ENCODE data around the gene ADK.
A peak's percentile ranks its signal among the peaks of the same experiment; 100 is the strongest.
"Not testable (repeated sequence)": the region's sequence is repeated elsewhere in the genome, so short reads cannot be mapped to it uniquely, and the experiment has no call there.

The ADK gene

DNA sequence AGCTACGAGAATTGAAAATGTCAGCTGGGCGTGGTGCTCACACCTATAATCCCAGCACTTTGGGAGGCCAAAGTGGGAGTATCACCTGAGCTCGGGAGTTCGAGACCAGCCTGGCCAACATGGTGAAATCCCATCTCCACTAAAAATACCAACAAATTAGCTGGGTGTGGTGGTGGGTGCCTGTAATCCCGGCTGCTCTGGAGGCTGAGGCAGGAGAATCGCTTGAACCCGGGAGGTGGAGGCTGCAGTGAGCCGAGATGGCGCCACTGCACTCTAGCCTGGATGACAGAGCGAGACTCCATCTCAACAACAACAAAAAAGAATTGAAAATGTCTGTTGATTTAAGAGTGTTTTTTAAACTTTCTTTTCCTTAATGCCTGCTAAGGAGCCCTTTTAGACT lies 4.0 kb upstream of the ADK start:
- ATAC-seq = not testable (repeated sequence)

DNA sequence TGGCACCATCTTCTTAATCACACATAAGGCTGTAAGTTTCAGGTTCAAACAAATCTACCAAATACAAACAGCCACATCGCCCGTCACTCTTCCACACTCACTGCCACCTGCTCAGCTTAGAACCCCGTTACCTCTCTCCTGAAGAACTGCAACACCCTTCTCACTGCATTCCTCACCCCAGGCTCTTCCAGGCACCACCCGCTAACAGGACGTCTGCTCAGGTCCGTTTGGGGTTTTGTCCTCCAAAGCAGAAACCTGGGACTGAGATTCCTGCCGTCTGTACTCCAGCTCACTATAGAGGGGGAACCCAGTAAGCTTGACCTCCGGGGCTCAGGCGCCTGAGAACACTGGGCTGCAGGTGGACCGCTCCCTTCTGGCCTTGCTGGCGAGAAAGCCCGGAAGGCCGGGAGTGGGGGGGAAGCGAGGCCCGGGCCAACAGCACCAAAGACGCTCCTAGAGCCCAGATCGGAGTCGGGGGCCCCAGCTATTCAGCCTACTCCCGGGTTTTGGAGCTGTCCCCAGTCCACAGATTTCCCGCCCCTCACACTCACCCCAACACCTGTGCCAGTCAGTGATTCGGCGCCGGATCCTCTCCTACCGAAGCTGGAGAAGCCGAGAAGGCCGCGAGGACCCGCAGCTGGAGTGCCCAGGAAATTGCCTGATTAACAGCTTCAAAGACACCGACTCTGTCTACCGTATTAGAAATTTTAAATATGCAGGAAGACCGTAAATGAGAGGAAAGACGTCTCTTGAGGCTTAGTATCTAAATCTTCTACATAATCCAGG lies 624 bp upstream of the ADK start, which contains the start of gene AP3M1:
TSS of gene AP3M1 (minus strand) at position 625 of the 786 bp plus-strand sequence. CDS start 12,449 bp downstream, outside the sequence.
- ATAC-seq = peak; percentile 62 to 69

- ATAC-seq = no peak
Measured at GRCh38 chr10:74151879-74152722, 1.1 kb downstream of the ADK start.

- no peak for ATAC-seq
Measured at GRCh38 chr10:74153123-74153522, 2.1 kb downstream of the ADK start.

GRCh38 chr10:74153676-74154075 lies 2.7 kb downstream of the ADK start:
- ATAC-seq = no peak

DNA sequence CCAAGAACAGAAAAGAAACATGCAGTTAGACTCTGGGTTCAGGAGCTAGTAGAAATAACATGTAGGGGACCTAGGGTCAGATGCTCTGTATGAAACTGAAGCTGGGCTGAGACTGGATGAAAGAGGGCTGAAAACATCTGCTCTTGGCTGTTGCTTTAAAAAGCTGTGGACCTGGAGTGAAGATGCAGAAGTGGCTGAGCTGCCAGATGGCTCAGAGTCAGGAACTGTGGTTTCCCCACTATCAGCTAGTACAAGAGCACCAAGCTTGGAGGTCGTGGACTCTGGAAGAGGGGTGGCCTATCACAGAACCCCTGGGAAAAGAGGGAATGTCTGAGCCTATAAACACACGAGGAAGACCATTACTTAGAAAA lies 5.9 kb downstream of the ADK start:
- no peak for ATAC-seq

DNA sequence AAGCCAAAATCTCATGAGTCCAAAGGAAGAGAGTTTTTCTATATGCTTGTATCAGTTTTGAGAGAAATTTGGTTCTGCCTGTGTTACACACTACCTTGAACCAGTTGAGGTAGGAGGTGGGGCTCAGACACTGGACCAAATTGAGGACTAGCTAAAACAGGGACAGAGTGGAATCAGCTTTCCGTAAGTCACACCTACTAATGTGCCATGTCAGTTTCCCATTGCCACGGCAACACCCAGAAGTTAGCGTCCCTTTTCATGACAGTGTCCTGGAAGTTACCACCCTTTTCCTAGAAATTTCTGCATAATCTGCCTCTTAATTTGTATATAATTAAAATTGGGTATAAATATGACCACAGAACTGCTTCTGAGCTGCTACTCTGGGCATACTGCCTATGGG lies 9.0 kb downstream of the ADK start:
- ATAC-seq = no peak

DNA sequence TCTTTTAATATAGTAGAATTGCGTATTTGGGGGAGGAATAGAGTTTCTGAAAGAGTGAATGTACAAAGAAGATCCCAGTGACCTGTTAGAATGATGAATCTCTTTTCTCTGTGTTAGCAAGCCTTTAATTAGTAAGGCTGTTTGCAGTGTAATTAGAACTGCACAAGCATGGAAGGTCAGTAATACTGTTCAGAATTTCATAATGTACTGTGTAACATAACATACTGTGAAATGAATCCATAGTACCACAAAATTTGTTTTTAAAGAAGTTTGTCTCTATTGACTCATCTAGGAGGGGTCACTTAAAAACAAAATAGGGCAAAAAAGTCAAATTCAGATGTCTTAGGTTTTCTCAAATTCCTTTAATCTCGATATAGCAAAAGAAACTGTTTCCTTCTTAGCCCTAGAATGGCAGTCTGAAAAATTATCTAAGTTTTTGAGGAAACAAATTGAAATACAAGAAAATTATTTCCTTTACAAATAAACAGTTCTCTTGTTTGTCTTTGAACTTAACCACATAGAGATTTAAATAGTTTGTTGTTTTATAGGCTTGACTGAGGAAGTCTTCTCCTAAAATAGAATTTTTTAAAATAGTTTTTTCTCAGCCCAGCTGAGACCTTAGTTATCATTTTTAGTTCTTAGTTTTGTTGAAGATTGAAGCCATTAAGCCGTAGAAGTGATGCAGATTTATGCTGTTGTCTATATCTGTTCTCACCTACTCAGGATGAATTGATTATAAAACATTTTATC lies 12.5 kb downstream of the ADK start:
- ATAC-seq = no peak

GRCh38 chr10:74164716-74165529 lies 13.9 kb downstream of the ADK start:
- ATAC-seq = no peak

GRCh38 chr10:74165530-74165901 lies 14.5 kb downstream of the ADK start:
- ATAC-seq = no peak

DNA sequence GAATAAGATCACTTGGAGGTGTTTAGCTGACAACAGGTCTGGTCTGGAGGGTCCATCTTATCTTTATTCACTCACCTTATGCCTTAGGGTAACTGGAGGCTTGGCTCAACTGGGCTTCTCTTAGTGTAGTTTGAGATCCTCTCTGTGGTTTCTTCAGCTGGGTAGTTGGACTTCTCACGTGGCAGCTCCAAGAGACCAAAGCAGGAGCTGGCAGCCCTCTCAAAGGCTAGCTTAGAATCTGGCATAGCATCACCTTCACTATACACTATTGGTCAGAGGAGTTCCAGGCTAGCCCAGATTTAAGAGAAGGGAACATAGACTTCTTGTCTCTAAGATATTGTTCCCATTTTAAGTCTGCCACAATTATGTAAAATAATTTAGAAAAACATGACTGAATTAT lies 16.4 kb downstream of the ADK start:
- ATAC-seq = no peak

- ATAC-seq = no peak
Measured at GRCh38 chr10:74171625-74172024, 20.6 kb downstream of the ADK start.

DNA sequence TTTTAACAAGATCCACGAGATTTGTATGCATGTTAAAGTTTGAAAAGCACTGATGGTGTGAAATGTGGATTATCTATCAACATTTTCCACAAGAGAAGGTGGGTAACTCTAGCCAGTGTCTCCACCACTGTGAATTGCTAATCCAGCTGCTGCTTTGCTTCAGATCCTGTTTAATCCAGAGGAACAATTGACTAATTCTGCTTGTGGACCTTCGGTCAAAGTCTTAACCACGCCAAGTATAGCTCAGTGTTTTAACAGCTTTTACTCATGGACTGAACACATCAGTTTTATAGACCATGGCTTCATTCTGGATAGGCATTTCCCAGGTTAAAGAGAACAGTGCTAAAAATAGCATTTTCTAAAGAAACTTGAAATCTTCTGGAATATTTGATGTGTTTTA lies 23.5 kb downstream of the ADK start:
- no peak for ATAC-seq

DNA sequence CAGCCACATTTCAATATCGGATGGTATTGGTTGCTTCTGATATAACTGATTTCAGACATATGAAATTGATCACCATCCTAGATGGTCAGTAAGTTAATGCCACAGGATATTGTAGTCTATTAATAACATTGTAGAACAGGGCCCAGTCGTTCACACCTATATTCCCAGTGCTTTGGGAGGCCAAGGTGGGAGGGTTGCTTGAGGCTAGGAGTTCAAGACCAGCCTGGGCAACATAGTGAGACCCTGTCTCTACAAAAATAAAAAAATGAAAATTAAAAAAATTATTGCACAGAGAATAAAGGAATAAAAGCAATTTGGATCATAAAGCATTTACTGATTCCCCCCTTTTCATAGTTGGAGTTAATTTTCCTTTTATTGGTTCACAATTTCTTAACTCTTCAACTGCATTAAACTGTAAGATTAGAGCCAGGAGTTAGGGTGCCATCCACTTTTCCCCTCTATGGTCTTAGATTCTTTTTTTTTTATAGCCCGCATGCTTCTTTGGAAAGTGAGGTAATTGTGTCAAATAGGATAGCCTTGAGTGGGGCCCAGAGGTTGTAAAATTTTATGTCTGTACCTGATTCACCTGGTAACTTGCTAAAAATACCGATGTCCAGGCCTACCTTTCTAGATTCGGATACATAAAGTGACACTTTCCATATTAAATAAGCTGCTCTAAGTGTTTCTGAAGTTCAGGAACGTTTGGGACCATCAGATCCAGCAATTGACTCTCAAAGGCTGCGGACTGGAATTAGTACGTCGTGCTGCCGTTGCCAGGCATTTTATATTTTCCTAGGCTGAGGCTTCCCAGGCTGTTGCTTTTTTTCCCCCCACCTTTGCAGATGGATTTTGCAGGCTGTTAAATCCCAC lies 24.7 kb downstream of the ADK start:
- ATAC-seq = no peak

- ATAC-seq = peak; percentile 94 to 95
Measured at GRCh38 chr10:74176380-74177139, 25.5 kb downstream of the ADK start.

- peak; percentile 14 to 18 for ATAC-seq
Measured at GRCh38 chr10:74177140-74177677, 26.2 kb downstream of the ADK start.

- no peak for ATAC-seq
Measured at GRCh38 chr10:74178042-74178791, 27.2 kb downstream of the ADK start.

DNA sequence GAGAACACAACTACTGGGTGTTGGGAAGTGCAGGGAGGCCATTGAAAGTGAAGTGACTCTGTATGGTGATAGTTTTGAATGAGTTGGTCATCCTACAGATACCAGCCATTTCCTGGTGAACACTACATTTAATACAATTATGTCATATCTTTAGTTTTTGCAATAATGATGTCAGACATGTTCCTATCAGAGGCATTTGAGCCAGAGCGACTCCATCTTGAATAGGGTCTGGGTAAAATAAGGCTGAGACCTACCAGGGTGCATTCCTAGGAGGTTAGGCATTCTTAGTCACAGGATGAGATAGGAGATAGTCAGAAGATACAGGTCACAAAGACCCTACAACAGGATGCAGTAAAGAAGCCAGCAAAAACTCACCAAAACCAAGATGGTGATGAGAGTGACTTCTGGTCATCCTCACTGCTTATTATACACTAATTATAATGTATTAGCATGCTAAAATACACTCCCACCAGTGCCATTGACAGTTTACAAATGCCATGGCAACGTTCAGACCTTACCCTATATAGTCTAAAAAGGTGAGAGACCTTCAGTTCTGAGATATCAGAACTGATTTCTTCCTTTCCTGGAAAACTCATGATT lies 28.2 kb downstream of the ADK start:
- ATAC-seq = no peak

- ATAC-seq = no peak
Measured at GRCh38 chr10:74186678-74187077, 35.7 kb downstream of the ADK start.

All from activated CD4-positive, CD25-positive, alpha-beta regulatory T cell treated with anti-CD3 and anti-CD28 coated beads, Interleukin-2, amount 50 U/mL, for 24 hours (primary cell).